ENCODE data around the gene FASLG. TPM values are rescaled to one million over a fixed set of nuclear protein-coding genes. Genes with fewer than 3 reads are reported as not detected.
A peak's percentile ranks its signal among the peaks of the same experiment; 100 is the strongest.

FASLG gene
- polyA plus RNA-seq, 1 experiment = not detected

GRCh38 chr1:172653015-172653709 is 5.7 kb upstream of the FASLG start:
- Histone ChIP-seq H3K9me3 (ENCODE audit: control insufficient read depth, insufficient read depth, low read length) (no peaks in the 10 kb centered on the region), H3K4me3 (ENCODE audit: low read depth, low read length) (no peak overlapping the region), H3K27ac (ENCODE audit: low read depth, low read length) (no peak overlapping the region), H3K27me3 (ENCODE audit: control insufficient read depth, insufficient read depth, low read length) (no peaks in the 10 kb centered on the region)
- POLR2A ChIA-PET = no interaction called here
- TF ChIP-seq, protein P1, sequence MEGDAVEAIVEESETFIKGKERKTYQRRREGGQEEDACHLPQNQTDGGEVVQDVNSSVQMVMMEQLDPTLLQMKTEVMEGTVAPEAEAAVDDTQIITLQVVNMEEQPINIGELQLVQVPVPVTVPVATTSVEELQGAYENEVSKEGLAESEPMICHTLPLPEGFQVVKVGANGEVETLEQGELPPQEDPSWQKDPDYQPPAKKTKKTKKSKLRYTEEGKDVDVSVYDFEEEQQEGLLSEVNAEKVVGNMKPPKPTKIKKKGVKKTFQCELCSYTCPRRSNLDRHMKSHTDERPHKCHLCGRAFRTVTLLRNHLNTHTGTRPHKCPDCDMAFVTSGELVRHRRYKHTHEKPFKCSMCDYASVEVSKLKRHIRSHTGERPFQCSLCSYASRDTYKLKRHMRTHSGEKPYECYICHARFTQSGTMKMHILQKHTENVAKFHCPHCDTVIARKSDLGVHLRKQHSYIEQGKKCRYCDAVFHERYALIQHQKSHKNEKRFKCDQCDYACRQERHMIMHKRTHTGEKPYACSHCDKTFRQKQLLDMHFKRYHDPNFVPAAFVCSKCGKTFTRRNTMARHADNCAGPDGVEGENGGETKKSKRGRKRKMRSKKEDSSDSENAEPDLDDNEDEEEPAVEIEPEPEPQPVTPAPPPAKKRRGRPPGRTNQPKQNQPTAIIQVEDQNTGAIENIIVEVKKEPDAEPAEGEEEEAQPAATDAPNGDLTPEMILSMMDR (IDR thresholded peaks at IDR 0.05; ENCODE audit: low read depth, low read length) = no peak
- CTCF ChIA-PET = no interaction called here
- no peak for DNase-seq (ENCODE audit: low read depth, low spot score)

DNA sequence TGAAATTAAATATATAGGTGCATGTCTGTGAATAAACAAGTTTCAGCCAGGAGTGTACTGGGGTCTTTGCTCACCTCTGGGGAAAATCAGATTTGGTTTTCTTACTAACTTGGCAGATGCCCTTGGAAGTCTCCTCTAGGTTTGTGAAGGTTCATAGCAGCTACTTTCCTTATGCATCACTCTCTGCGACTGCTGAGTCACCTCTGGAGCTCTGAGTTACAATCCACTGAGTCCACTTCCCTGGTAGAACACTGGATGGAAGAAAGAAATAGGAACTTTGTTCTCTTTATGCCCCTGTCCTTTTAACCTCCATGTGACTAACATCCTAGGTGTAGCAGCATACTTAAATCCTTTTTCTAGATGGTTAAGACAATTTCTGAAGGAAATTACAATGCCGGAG is 4.4 kb upstream of the FASLG start:
- DNase-seq (ENCODE audit: low read depth, low spot score) = peak; percentile 24
- CTCF ChIA-PET = no interaction called here

DNA sequence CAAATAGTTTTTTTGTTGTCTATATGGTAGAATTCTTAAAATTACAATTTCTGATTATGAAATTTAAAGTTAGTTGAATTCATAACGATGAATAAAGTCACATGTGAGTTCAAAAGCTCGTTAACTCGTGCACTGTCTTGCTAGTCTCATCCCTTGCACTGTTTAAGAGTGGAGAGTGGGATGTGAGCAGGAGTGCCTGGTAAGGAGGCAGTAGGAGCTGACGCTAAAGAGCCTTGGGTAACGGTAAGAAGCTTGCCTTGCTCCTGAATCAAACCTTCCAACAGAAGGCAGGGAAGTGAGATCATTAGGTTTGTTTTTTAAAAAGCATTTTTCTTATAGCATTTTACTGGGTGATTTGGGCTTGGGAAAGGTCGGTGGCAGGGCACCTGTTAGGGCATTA is 2.3 kb upstream of the FASLG start:
- ChIA-PET POLR2A (no interaction called here), CTCF (no interaction called here)
- DNase-seq (ENCODE audit: low read depth, low spot score) = no peak
- no peaks in the 10 kb centered on the region; the same call in 1 of the 2 replicates for H3K9me3 ChIP-seq (ENCODE audit: control insufficient read depth, insufficient read depth, low read length)
- H3K4me3 ChIP-seq (ENCODE audit: low read depth, low read length) = no peak overlapping the region
- TF ChIP-seq, protein P1 (IDR thresholded peaks at IDR 0.05; ENCODE audit: low read depth, low read length) = no peak
- no peak overlapping the region for H3K27ac ChIP-seq (ENCODE audit: low read depth, low read length)
- H3K27me3 ChIP-seq (ENCODE audit: control insufficient read depth, insufficient read depth, low read length) = no peaks in the 10 kb centered on the region

More for the DNA sequence above, 4.4 kb upstream of the FASLG start:
- no peaks in the 10 kb centered on the region; the same call in 1 of the 2 replicates for H3K9me3 ChIP-seq (ENCODE audit: control insufficient read depth, insufficient read depth, low read length)
- H3K27me3 ChIP-seq (ENCODE audit: control insufficient read depth, insufficient read depth, low read length) = no peaks in the 10 kb centered on the region
- H3K4me3 ChIP-seq (ENCODE audit: low read depth, low read length) = no peak overlapping the region
- POLR2A ChIA-PET = no interaction called here
- H3K27ac ChIP-seq (ENCODE audit: low read depth, low read length) = no peak overlapping the region
- TF ChIP-seq, protein P1 (IDR thresholded peaks at IDR 0.05; ENCODE audit: low read depth, low read length) = no peak

- H3K27me3 ChIP-seq (ENCODE audit: control insufficient read depth, insufficient read depth, low read length) = no peaks in the 10 kb centered on the region
- TF ChIP-seq, protein P1 (IDR thresholded peaks at IDR 0.05; ENCODE audit: low read depth, low read length) = no peak
- no peaks in the 10 kb centered on the region; the same call in 1 of the 2 replicates for H3K9me3 ChIP-seq (ENCODE audit: control insufficient read depth, insufficient read depth, low read length)
- no peak for DNase-seq (ENCODE audit: low read depth, low spot score)
- POLR2A ChIA-PET = no interaction called here
- no peak overlapping the region for H3K27ac ChIP-seq (ENCODE audit: low read depth, low read length)
- CTCF ChIA-PET = interaction anchor here (0.6 kb wide), 1 partner anchor 60 kb away, joined by 4 read pairs; no protein-coding TSS in a partner anchor
- H3K4me3 ChIP-seq (ENCODE audit: low read depth, low read length) = no peak overlapping the region
Observed at GRCh38 chr1:172657586-172657985, 1.3 kb upstream of the FASLG start.

DNA sequence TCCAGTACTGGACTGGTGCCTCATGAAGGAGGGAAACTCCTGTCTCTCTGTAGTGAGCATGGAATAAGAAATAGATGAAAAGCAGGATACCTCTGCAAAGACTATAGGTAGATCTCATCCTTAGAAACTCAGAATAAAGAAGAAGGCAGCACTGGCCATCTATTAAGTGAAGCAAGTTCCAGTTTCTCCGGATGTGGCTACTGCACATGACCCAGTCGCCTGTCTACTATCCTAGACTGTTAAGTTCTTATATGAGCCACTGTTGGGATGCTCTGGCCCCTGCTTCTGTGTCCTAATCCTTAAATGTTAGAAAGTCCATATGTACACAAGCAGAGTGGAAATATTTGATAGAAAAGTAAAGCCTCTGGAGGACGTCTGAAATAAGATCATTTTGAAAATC is 2.2 kb downstream of the FASLG start:
- no peak for DNase-seq (ENCODE audit: low read depth, low spot score)
- ChIA-PET POLR2A (no interaction called here), CTCF (no interaction called here)
- Histone ChIP-seq H3K9me3 (ENCODE audit: control insufficient read depth, insufficient read depth, low read length) (no peaks in the 10 kb centered on the region; the same call in 1 of the 2 replicates), H3K27ac (ENCODE audit: low read depth, low read length) (no peak overlapping the region), H3K27me3 (ENCODE audit: control insufficient read depth, insufficient read depth, low read length) (no peaks in the 10 kb centered on the region), H3K4me3 (ENCODE audit: low read depth, low read length) (no peak overlapping the region)
- TF ChIP-seq, protein P1 (IDR thresholded peaks at IDR 0.05; ENCODE audit: low read depth, low read length) = no peak
